ENCODE results near the gene CHI3L2.

DNA sequence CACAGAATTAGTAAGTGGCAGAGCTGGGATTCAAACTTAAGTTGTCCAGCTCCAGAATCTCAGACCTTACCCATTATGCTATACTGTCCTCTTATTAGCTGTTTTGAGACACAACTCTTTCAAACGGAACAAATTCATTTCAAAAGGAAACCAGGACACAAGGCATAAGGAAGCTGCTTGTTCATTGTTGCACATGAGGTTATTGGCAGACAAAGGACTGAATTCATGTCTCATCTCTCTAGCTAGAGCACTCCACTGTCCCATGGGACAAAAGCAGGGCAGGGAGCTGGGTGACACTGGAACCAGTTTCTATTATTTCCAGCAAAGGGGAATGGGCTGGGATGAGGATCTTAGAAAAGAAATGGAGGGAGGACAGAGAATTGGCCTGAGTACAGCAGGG, 26.4 kb downstream of the CHI3L2 start:
- TF ChIP-seq SMARCE1 (IDR thresholded peaks at IDR 0.05) (no peak), ZNF232 (CRISPR knock-in tag; IDR thresholded peaks at IDR 0.05) (no peak), GABPB2 (CRISPR knock-in tag; conservative IDR thresholded peaks at IDR 0.05) (no peak), ZBED1 (IDR thresholded peaks at IDR 0.05) (no peak), YY1 (IDR thresholded peaks at IDR 0.05; ENCODE audit: borderline replicate concordance in 1 of 3, control insufficient read depth in 1 of 3, extremely low read depth in 1 of 3, insufficient read depth in 3 of 3, insufficient read length in 1 of 3, insufficient replicate concordance in 2 of 3, low read depth in 1 of 3, low read length in 2 of 3) (no peak), FOXK1 (CRISPR knock-in tag; IDR thresholded peaks at IDR 0.05; ENCODE audit: borderline replicate concordance) (no peak), PHF8 (IDR thresholded peaks at IDR 0.05; ENCODE audit: borderline replicate concordance, low read length) (no peak)
- TF ChIP-seq, protein P1, sequence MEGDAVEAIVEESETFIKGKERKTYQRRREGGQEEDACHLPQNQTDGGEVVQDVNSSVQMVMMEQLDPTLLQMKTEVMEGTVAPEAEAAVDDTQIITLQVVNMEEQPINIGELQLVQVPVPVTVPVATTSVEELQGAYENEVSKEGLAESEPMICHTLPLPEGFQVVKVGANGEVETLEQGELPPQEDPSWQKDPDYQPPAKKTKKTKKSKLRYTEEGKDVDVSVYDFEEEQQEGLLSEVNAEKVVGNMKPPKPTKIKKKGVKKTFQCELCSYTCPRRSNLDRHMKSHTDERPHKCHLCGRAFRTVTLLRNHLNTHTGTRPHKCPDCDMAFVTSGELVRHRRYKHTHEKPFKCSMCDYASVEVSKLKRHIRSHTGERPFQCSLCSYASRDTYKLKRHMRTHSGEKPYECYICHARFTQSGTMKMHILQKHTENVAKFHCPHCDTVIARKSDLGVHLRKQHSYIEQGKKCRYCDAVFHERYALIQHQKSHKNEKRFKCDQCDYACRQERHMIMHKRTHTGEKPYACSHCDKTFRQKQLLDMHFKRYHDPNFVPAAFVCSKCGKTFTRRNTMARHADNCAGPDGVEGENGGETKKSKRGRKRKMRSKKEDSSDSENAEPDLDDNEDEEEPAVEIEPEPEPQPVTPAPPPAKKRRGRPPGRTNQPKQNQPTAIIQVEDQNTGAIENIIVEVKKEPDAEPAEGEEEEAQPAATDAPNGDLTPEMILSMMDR (IDR thresholded peaks at IDR 0.05 in 2 of 3, conservative IDR thresholded peaks at IDR 0.05 in 1 of 3; ENCODE audit: insufficient read depth in 2 of 3, low read depth in 1 of 3, low read length in 3 of 3), result no peak
